Limb (tissue), 2 donors: ENCODE measurements around the gene DDHD1.
"Not testable (repeated sequence)": the region's sequence is repeated elsewhere in the genome, so short reads cannot be mapped to it uniquely, and the experiment has no call there.

Experiments
- DNase-seq, 2 donors: peaks; one replicate each; pipeline ENCODE4 v3.0.0-alpha.2; 2016; ENCODE audit errors: extremely low spot score in 2 of 2

DDHD1 gene

DNA sequence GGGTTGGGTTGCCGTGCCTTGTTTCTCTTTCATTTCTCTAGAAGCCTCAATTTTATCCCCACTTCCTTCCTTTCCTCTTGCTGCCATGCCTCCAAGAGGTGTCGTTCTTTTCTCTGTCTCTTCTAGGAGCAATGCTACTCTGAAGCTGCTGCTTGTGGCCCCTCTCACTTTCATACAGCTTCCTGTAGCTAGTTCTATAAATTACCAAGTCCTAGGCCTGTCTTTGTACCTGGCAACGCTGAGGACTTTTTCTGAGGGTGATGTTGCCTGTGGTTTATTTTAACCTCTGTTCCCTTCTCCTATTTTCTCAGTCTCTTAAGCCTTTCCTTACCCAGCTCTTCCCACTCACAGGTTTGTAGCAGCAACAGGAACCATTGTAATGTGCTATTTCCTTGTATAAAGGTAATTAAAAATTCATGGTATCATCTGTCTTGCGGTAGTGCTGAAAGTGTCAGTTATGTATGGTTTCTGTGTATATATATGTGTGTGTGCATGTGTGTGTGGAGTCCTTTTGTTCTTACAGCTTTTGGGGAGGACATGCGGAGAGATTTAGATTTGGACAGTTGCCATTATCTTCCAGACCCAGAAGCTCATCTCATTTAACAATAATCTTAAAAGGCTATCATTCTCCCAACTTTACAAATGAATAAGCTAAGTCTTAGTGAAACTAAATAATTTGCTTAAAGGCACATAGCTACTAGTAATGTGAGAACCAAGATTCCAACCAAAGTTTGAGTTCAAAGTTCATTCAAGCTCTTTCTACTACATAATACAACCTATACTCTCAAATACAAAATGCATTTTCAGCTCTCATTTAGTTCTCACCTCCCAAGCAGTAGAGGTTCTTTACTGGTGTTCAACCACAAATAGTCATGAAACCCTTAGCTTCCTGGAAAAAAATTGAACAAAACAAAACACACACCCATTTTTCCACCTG is 43.8 kb downstream of the DDHD1 start:
- no peak for DNase-seq

GRCh38 chr14:53108292-53109104 is 44.6 kb downstream of the DDHD1 start:
- DNase-seq, result no peak

- DNase-seq, result no peak
Measured at GRCh38 chr14:53106768-53107167, 46.4 kb downstream of the DDHD1 start.

- DNase-seq, result no peak
Measured at GRCh38 chr14:53103636-53104340, 49.3 kb downstream of the DDHD1 start.

DNA sequence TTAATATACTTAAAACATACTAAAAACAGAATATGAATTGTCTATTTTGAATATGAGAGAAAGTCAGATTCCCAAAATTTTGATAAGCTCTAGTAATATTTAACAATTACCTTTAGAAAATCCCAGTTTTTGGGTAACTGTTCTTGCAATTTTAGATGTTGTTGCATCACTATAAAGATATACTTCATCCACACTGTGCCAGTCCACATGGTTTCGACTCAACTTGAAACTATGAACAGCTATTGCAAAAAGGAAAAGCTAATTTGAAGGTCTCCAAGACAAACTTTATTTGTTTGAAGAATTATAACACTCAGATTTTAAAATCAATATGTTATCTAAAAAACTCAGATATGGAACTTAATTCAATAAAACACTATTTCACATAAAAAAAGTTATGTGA is 59.9 kb downstream of the DDHD1 start:
- DNase-seq, result no peak

DNA sequence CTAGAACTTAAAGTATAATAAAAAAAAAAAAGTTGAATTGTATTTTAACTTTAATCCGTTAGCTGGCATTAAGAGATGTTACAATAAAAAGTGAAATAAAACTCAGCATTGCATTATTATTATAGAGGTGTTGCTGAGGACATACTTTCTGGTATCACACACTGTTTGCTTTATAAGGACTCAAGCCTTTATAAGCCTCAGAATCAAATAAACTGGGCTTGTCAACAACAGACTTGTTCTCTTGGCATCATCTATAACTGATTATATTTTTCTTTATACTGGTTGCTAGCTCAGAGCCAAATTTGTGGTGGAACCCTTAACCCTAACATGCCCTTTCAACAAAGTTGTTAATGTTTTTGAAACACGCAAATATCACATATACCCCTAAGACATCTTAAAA is 62.3 kb downstream of the DDHD1 start:
- DNase-seq, result no peak

DNA sequence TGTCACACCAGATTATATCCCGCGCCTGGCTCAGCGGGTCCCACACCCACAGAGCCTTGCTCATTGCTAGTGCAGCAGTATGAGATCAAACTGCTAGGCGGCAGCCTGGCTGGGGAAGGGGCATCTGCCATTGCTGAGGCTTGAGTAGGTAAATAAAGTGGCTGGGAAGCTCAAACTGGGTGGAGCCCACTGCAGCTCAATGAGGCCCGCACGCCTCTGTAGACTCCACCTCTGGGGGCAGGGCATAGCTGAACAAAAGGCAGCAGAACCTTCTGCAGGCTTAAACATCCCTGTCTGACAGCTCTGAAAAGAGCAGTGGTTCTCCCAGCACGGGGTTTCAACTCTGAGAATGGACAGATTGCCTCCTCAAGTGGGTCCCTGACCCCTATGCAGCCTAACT is 68.2 kb downstream of the DDHD1 start:
- not testable (repeated sequence) for DNase-seq

DNA sequence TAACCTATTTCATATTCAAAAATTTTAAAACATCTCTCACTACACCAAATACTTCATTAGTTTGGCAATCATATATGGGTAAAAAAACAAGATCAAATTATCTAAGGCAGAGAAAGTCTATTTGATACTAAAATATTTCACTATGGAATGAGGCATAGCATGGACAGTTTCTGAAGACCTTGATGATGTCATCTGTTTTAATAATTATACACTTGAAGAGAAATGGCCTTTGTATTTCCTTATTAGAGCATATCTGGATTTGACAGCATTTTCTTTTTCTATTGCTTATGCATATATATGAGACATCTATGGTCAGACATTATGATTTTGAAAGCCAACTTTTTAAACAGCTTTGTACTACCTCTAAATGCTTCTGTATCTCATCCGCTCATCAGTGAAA is 88.6 kb downstream of the DDHD1 start:
- no peak for DNase-seq

DNA sequence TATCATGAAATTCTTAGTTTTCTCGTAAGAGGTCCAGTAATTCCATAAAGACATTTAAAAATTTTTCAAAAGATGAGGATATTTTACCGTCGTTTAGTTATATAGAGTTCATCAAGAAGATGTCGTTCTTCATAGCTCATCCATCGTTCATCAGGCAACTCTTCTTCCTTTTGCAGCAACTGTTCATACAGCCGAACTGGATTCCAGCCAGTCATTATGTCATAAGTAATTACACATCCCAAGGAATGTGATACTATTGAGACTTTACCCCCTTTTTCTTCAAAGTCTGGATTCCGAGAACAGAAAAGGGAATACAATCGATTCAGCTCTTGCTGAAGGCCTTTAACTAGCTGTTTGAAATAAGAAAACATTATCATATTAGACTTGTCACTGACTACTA is 90.3 kb downstream of the DDHD1 start:
- DNase-seq, result peak in 1 of 2 donors; percentile 51

DNA sequence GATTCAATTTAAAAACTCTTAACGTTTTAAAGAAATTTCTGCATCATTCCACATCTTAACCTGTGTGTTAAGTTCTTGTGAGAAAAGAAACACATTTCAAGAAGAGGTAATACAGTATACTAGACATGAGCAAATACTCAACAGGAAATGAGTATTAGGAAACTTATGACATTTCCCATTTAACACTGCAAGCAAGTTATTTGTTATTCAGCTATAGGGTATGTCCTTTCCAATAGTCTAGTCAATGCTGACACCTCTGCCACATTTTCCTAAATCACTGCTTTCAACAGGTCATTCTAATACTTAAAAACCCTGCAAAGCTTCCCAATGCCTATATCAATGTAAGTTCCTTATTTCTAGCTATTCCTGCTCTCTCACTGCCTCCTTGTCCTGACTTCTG is 93.1 kb downstream of the DDHD1 start:
- DNase-seq, result no peak

DNA sequence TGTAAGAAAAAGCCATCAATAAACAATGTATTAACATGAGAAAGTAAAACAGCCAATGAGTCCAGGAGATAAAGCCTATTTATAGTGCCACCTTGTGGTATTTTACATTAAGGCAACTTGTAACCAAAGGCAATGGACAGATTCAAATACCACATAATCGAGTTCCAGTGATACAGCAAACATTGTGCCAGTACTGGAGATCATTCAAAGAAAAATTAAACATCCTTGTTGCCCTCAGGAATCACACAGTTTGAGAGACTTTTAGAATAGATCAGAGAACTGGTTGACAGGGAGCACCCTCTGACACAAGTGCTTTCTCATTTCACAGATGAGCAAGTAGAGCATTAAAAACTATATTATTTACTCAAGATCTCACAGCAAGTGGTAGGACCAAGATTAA is 98.1 kb downstream of the DDHD1 start:
- DNase-seq, result peak in 1 of 2 donors; percentile 71

GRCh38 chr14:53054457-53054856 is 98.7 kb downstream of the DDHD1 start:
- no peak for DNase-seq

DNA sequence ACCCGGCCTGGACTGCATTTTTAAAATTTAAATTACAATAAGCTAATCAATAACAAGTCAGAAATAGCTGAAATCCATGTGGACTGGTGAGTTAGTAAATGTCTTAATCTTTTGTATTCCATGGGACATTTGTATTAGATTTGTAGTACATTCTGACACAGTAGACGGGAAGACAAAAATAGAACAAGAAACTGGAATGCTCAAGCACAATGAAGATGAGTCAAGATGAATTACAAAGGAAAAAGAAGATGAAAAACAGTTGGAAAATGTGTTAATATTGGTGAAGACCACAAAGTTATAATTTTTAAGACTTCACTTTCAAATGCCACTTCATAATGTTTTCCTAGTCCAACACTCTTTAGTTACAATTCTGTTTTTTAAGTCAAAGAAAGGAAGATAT is 104.5 kb downstream of the DDHD1 start:
- no peak for DNase-seq

- DNase-seq, result no peak
Measured at GRCh38 chr14:53047307-53048069, 105.6 kb downstream of the DDHD1 start.

- DNase-seq, result no peak
Measured at GRCh38 chr14:53044486-53044885, 108.6 kb downstream of the DDHD1 start.

DNA sequence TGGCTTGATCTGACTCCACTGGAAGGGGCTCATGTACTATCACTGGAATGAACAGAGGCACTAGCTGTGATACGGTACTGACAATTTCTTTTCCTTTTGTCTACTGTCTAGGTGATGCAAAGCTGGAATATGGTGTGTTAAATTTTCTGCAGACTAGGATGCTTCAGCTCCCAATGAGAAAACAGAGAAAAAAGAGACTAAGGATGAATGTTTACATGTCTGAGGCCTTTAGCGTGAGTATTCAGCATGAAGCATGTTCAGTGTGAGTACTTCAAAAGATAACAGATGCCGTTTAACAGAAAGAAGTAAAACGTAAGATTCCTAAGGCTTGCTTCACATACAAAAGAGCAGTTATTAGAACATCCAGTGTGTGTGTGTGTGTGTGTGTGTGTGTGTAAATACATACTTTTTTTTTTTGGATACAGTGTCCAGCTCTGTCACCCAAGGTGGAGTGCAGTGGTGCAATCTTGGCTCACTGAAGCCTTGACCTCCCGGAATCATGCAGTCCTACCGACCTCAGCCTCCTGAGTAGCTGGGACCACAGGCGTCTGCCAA is 110.0 kb downstream of the DDHD1 start:
- no peak for DNase-seq

GRCh38 chr14:53042480-53042879 is 110.6 kb downstream of the DDHD1 start:
- DNase-seq, result no peak

DNA sequence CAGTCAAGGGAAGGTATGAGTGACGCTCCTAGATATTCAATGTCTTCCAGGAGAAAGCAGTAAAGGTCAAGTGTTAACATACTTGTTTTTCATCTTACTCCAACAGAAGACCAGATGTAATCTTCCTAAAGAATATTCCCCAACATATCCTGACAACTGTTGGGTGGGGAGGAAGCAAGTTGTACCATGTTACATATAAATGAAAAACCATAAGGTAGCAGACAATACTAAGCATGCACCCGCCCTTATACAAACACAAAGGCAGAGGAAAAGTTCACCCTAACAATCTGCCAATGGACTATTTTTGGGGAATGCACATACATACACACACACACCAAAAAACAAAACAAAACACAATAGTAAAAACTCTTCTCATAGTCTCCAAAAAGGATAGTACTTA is 112.1 kb downstream of the DDHD1 start:
- no peak for DNase-seq

DNA sequence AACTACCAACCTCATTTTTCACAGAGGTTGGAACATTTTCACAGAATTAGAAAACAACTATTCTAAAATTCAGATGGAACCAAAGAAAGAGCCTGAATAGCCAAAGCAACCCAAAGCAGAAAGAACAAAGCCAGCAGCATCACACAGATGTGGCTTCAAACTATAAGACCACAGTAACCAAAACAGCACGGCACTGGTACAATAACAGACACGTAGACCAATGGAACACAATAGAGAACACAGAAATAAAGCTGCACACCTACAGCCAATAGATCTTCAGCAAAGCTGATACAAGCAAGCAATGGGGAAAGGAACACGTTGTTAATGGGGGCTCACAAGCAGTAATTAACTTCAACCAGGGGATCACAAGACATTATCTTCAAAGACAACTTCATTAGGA is 114.5 kb downstream of the DDHD1 start:
- no peak for DNase-seq

DNA sequence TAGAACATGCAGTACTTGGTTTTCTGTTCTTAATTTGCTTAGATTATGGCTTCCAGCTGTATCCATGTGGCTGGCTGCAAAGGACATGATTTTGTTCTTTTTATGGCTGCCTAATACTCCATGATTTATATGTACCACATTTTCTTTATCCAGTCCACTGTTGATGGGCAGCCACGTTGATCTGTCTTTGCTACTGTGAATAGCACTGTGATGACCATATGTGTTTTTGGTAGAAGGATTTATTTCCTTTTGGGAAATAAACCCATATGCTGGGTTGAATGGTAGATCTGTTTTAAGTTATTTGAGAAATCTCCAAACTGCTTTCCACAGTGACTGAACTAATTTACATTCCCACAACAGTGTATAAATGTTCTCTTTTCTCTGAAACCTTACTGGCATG is 116.1 kb downstream of the DDHD1 start:
- no peak for DNase-seq
